GM13977 (cell line): ENCODE data around the gene BCL2L1.

ENCODE experiments used
- DNase-seq: peaks from one replicate; pipeline ENCODE4 v3.0.0; 2012; ENCODE audit warnings: low spot score
- in situ Hi-C: fragments of 300-500 bp; cut with MboI; formaldehyde crosslinking; loops from one replicate; pipeline ENCODE4 v1.12.0; 2022; ENCODE audit warnings: low sequenced_read_pairs, low pct_unique_long_range_greater_than_20kb, mixed read lengths, inconsistent platforms; ENCODE audit not compliant: unreplicated experiment
- TF ChIP-seq, protein P1 (sequence below): IDR thresholded peaks from 2 replicates; pipeline ENCODE4 v1.5.1; 2012; ENCODE audit warnings: mild to moderate bottlenecking, control low read depth; ENCODE audit not compliant: insufficient read depth; ENCODE audit errors: extremely low read depth, missing control alignments

Gene BCL2L1

DNA sequence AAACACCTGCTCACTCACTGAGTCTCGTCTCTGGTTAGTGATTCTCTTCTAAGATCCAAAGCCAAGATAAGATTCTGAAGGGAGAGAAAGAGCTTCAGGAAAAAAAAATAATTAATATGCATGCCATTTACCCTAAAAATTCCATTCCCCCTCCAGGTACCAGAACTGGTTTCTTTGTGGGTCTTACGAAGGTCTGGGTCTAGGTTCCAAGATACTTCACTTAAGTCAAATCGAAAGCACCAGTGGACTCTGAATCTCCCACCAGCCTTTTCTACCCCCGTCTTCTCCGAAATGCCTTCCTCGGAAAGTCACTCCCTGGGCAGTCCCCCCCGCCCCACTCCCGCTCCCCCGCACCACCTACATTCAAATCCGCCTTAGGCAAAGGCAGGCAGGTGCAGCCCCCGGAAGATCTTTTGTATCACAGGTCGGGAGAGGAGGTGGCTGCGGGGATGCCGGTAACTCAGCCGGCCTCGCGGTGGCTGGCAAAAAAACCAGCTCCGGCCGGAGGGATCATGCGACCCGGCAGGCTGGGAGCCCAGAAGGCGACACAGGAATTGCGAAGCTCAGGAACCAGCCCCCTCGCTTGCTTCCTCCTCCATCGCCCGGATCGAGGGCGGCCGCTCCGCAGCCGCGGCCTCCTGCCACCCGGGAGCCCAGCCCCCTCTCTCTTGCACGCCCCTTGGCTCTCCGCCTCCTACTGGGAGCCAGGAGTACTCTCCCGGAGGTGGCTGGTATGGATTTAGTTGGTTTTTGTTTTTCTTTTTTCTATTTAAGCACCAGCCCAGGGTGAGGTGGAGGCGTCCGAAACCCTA lies at the start of gene BCL2L1:
Gene BCL2L1, minus strand, starts transcription at position 612 of the 812 bp plus-strand sequence. CDS start 650 bp downstream, outside the sequence.
- in situ Hi-C loops, result loop anchor here (10.0 kb wide), 1 partner anchor 58 kb away; no protein-coding TSS in a partner anchor
- TF ChIP-seq, protein P1, sequence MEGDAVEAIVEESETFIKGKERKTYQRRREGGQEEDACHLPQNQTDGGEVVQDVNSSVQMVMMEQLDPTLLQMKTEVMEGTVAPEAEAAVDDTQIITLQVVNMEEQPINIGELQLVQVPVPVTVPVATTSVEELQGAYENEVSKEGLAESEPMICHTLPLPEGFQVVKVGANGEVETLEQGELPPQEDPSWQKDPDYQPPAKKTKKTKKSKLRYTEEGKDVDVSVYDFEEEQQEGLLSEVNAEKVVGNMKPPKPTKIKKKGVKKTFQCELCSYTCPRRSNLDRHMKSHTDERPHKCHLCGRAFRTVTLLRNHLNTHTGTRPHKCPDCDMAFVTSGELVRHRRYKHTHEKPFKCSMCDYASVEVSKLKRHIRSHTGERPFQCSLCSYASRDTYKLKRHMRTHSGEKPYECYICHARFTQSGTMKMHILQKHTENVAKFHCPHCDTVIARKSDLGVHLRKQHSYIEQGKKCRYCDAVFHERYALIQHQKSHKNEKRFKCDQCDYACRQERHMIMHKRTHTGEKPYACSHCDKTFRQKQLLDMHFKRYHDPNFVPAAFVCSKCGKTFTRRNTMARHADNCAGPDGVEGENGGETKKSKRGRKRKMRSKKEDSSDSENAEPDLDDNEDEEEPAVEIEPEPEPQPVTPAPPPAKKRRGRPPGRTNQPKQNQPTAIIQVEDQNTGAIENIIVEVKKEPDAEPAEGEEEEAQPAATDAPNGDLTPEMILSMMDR, result peak; percentile 37
- DNase-seq, result peak; percentile 49

GRCh38 chr20:31770243-31770642 lies 47.6 kb upstream of the BCL2L1 start:
- TF ChIP-seq, protein P1, result no peak
- no peak for DNase-seq
- in situ Hi-C loops, result no loop called here

DNA sequence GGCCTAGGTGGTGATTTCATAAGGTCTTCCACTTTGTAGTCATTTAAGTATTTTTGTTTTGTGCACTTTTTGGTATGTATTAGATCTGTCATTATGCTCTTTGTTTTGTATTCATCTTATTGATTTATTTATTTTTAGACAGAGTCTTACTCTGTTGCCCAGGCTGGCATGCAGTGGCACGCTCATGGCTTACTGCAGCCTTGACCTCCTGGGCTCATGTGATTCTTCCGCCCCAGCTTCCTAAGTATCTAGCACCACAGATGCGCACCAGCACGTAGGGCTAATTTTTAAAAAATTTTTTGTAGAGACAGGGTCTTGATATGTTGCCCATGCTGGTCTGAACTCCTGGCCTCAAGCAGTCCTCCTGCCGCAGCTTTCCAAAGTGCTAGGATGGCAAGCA lies 47.0 kb upstream of the BCL2L1 start:
- TF ChIP-seq, protein P1, result no peak
- no peak for DNase-seq
- in situ Hi-C loops, result no loop called here

DNA sequence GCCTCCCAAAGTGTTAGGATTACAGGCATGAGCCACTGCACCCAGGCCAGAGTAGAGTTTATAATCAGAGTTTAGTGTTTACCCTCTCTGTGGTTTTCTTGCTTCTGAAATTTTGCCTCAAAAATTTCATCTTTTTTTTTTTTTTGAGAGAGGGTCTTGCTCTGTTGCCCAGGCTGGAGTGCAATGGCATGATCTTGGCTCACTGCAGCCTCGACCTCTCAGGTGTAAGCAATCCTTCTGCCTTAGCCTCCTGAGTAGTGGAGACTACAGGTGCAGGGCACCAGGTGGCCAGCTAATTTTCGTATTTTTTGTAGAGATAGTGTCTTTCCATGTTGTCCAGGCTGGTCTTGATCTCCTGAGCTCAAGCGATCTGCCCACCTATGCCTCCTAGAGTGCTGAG lies 45.1 kb upstream of the BCL2L1 start:
- TF ChIP-seq, protein P1, result no peak
- in situ Hi-C loops, result no loop called here
- DNase-seq, result no peak

DNA sequence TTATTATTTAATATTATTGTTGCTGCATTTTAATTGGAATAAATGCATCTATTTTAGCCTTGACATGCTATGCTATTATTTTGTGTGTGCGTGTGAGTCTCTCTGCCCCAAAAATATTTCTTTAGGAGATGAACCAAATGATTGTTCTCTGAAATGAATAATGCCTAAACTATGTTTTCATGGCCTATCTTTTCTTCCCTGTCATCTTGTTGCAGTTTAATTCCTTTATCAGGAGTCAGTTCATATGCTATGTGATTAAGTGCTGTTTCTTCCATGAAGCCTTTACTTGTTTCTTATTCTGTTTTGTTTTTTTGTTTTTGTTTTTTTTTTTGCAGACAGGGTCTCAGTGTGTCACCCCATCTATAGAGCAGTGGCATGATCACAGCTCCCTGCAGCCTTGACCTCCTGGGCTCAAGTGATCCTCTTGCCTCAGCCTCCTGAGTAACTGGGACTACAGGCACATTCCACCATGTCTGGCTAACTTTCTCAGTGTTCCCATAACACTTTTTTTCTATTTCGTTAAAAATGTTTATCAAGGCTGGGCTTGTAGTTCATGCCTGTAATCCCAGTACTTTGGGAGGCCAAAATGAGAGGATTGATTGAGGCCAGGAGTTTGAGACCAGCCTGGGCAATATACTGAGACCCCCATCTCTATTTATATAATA lies 42.1 kb upstream of the BCL2L1 start:
- TF ChIP-seq, protein P1, result no peak
- no peak for DNase-seq
- in situ Hi-C loops, result no loop called here

- in situ Hi-C loops, result no loop called here
- TF ChIP-seq, protein P1, result no peak
- no peak for DNase-seq
Observed at GRCh38 chr20:31760519-31761240, 38.0 kb upstream of the BCL2L1 start.
